Sigmoid colon (tissue), 4 donors: ENCODE results near the gene ZIC2.

Source experiments
- POLR2A ChIP-seq, 2 donors: fragments of 450-650 bp; IDR thresholded peaks; one replicate each; pipeline ENCODE4 v1.6.1; 2016; ENCODE audit warnings: antibody characterized with exemption in 2 of 2, mild to moderate bottlenecking in 2 of 2, moderate library complexity in 2 of 2
- POLR2AphosphoS5 ChIP-seq, 4 donors: sonication (generic); formaldehyde crosslinking; IDR thresholded peaks; one replicate each; pipeline ENCODE4 v1.6.1; 2017; ENCODE audit warnings: antibody characterized with exemption in 4 of 4
- TF ChIP-seq, protein P1 (sequence below), 4 experiments: fragments of 450-650 bp in 3 of 4; fragments of 200-600 bp in 1 of 4; IDR thresholded peaks; one replicate each; pipeline ENCODE4 v1.5.1; 2016 to 2019; ENCODE audit warnings: antibody characterized with exemption in 4 of 4, mild to moderate bottlenecking in 3 of 4, moderate library complexity in 2 of 4

DNA sequence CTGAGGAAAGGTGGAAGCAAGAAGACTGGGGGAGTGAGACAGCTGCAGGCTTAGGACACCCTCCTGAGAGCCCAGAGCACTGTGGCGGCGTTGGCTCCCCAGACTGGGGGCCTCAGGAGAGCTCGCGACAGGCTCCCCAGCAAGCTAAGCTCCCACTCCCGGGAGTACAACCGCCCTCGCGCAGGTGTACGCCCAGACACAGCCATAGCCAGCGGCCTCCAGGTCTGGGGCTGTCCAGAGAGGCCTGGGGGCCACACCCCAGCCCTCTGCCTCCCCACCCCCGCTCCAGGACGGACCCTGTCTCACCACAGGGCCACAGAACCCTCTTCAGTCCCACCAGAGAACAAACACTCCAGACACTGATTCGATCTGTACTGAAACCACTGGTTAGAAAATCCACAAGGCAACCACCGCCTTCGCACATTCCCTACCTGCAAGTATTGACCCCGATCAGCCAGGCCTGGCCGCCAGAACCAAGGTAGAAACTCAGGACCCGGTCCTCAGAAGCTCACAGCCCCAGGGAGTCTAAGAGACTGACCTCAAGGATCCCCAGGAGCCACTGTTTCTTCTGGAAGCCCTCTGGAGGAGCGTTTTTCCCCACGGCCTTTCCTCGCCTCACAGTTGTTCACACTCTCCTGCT lies 26.4 kb upstream of the ZIC2 start:
- TF ChIP-seq, protein P1, sequence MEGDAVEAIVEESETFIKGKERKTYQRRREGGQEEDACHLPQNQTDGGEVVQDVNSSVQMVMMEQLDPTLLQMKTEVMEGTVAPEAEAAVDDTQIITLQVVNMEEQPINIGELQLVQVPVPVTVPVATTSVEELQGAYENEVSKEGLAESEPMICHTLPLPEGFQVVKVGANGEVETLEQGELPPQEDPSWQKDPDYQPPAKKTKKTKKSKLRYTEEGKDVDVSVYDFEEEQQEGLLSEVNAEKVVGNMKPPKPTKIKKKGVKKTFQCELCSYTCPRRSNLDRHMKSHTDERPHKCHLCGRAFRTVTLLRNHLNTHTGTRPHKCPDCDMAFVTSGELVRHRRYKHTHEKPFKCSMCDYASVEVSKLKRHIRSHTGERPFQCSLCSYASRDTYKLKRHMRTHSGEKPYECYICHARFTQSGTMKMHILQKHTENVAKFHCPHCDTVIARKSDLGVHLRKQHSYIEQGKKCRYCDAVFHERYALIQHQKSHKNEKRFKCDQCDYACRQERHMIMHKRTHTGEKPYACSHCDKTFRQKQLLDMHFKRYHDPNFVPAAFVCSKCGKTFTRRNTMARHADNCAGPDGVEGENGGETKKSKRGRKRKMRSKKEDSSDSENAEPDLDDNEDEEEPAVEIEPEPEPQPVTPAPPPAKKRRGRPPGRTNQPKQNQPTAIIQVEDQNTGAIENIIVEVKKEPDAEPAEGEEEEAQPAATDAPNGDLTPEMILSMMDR (IDR thresholded peaks at IDR 0.05) = no peak
- no peak for TF ChIP-seq POLR2A (IDR thresholded peaks at IDR 0.05)
- TF ChIP-seq POLR2AphosphoS5 (IDR thresholded peaks at IDR 0.05) = no peak
